Middle frontal gyrus (tissue), 1 donor: ENCODE results near the gene ZFP82.

Experiments
- DNase-seq: peaks from one replicate; pipeline ENCODE4 v3.0.0-alpha.2; 2015; ENCODE audit warnings: low spot score; ENCODE audit errors: extremely low spot score

Gene ZFP82

GRCh38 chr19:36373638-36374156, 44.7 kb downstream of the ZFP82 start:
- no peak for DNase-seq

GRCh38 chr19:36371886-36372285, 46.6 kb downstream of the ZFP82 start:
- no peak for DNase-seq

GRCh38 chr19:36363845-36364244, 54.6 kb downstream of the ZFP82 start:
- no peak for DNase-seq
